NCI-H524 treated with DMSO at 0.1 percent for 48 hours (cell line): Measurements from ENCODE around the gene FEV.

Experiments
- DNase-seq: peaks from one replicate; lab custom pipeline; 2025; lab: John Stamatoyannopoulos, UW

Gene FEV

GRCh38 chr2:218979846-218980734, 4.9 kb downstream of the FEV start:
- peak; percentile 51 for DNase-seq

- no peak for DNase-seq
These were observed 9.8 kb downstream of the FEV start for GRCh38 chr2:218975060-218975777.

- no peak for DNase-seq
These were observed 14.1 kb downstream of the FEV start for GRCh38 chr2:218970894-218971293.

GRCh38 chr2:218964041-218964771, 20.8 kb downstream of the FEV start:
- peak; percentile 99 for DNase-seq

GRCh38 chr2:218963601-218964000, 21.4 kb downstream of the FEV start:
- DNase-seq, result peak; percentile 37

GRCh38 chr2:218962859-218963492, 22.0 kb downstream of the FEV start:
- peak; percentile 93 for DNase-seq

GRCh38 chr2:218961651-218962570, 23.1 kb downstream of the FEV start:
- no peak for DNase-seq

- DNase-seq, result no peak
These were observed 23.8 kb downstream of the FEV start for GRCh38 chr2:218961229-218961628.

GRCh38 chr2:218960309-218961165, 24.4 kb downstream of the FEV start:
- no peak for DNase-seq

GRCh38 chr2:218959761-218960308, 25.1 kb downstream of the FEV start:
- no peak for DNase-seq

GRCh38 chr2:218959141-218959731, 25.7 kb downstream of the FEV start, which contains the start of gene CDK5R2:
CDK5R2 (plus strand) TSS chr2:218959666; CDS start chr2:218959821, 155 bp downstream.
- peak; percentile 55 for DNase-seq

- DNase-seq, result no peak
These were observed 26.7 kb downstream of the FEV start for GRCh38 chr2:218958276-218958675.

- no peak for DNase-seq
These were observed 27.3 kb downstream of the FEV start for GRCh38 chr2:218957671-218958070.

GRCh38 chr2:218956039-218956438, 28.9 kb downstream of the FEV start:
- no peak for DNase-seq

- no peak for DNase-seq
These were observed 30.3 kb downstream of the FEV start for GRCh38 chr2:218954541-218955300.

GRCh38 chr2:218953366-218953954, 31.5 kb downstream of the FEV start:
- no peak for DNase-seq

- no peak for DNase-seq
These were observed 32.8 kb downstream of the FEV start for GRCh38 chr2:218952160-218952559.

- DNase-seq, result no peak
These were observed 38.4 kb downstream of the FEV start for GRCh38 chr2:218946621-218947020.
